Sigmoid colon (tissue), 7 donors: ENCODE data around the gene SUPT5H. TPM values are rescaled to one million over a fixed set of nuclear protein-coding genes. Genes with fewer than 3 reads are reported as not detected.

Experiments
- DNase-seq: peaks from one replicate; pipeline ENCODE4 v3.0.0-alpha.2; 2019
- H3K27ac ChIP-seq, 4 donors: fragments of 200-600 bp; sonication (generic); one replicate each; pipeline ENCODE4 v1.5.1; 2016 to 2019; ENCODE audit warnings: mild to moderate bottlenecking in 1 of 4
- H3K27me3 ChIP-seq, 3 donors: fragments of 200-600 bp; sonication (generic); one replicate each; pipeline ENCODE4 v1.5.1; 2019; ENCODE audit warnings: mild to moderate bottlenecking in 1 of 3
- H3K36me3 ChIP-seq, 4 donors: fragments of 200-600 bp; sonication (generic); one replicate each; pipeline ENCODE4 v1.5.1; 2016 to 2019
- H3K4me1 ChIP-seq, 4 donors: fragments of 200-600 bp; sonication (generic); one replicate each; pipeline ENCODE4 v1.5.1; 2017 to 2019
- H3K4me3 ChIP-seq, 4 donors: fragments of 200-600 bp; sonication (generic); one replicate each; pipeline ENCODE4 v1.5.1; 2017 to 2019; ENCODE audit warnings: mild to moderate bottlenecking in 2 of 4, moderate library complexity in 1 of 4
- H3K9me3 ChIP-seq, 4 donors: fragments of 200-600 bp in 3 of 4; sonication (generic) in 3 of 4; one replicate each; pipeline versions ENCODE4 v1.5.1 to v1.6.1; 2013 to 2019
- EP300 ChIP-seq, 4 donors: sonication (generic); formaldehyde crosslinking; IDR thresholded peaks; one replicate each; pipeline ENCODE4 v1.6.1; 2017; ENCODE audit warnings: antibody characterized with exemption in 4 of 4
- POLR2A ChIP-seq, 2 donors: fragments of 450-650 bp; IDR thresholded peaks; one replicate each; pipeline ENCODE4 v1.6.1; 2016; ENCODE audit warnings: antibody characterized with exemption in 2 of 2, mild to moderate bottlenecking in 2 of 2, moderate library complexity in 2 of 2
- POLR2AphosphoS5 ChIP-seq, 4 donors: sonication (generic); formaldehyde crosslinking; IDR thresholded peaks; one replicate each; pipeline ENCODE4 v1.6.1; 2017; ENCODE audit warnings: antibody characterized with exemption in 4 of 4
- WGBS, 2 donors: extraction: QIAGEN DNeasy Blood & Tissue Kit; methylation state at CpG; one replicate each; pipeline ENCODE4 v1.1.7; 2013; 5-methylcytosine and 5-hydroxymethylcytosine counted together
- intact Hi-C: fragments of 100-400 bp; cut with DNase I; formaldehyde crosslinking; loops from one replicate; pipeline ENCODE4 v1.15.1; 2023
- polyA plus RNA-seq, 3 donors: library from polyadenylated mRNA; stranded (reverse); fragments of 200-250 nt; gene quantifications; one replicate each; pipeline ENCODE4 v1.2.3, GENCODE V29; 2013
- total RNA-seq, 4 donors: library from RNA; depleted of rRNA; stranded (reverse); fragments of >200 nt; gene quantifications; one replicate each; pipeline ENCODE4 v1.1.0, GENCODE V29; 2016
- TF ChIP-seq, protein P1 (sequence below), 4 experiments: fragments of 450-650 bp in 3 of 4; fragments of 200-600 bp in 1 of 4; IDR thresholded peaks; one replicate each; pipeline ENCODE4 v1.5.1; 2016 to 2019; ENCODE audit warnings: antibody characterized with exemption in 4 of 4, mild to moderate bottlenecking in 3 of 4, moderate library complexity in 2 of 4
- donor health status: healthy with polysubstance abuse.
- donor health status: Bipolar disorder and iron deficiency.
- donor health status: healthy.

SUPT5H gene
- total and polyA plus RNA-seq, 7 donors, result 52.3 to 112 (median 77.1) TPM

DNA sequence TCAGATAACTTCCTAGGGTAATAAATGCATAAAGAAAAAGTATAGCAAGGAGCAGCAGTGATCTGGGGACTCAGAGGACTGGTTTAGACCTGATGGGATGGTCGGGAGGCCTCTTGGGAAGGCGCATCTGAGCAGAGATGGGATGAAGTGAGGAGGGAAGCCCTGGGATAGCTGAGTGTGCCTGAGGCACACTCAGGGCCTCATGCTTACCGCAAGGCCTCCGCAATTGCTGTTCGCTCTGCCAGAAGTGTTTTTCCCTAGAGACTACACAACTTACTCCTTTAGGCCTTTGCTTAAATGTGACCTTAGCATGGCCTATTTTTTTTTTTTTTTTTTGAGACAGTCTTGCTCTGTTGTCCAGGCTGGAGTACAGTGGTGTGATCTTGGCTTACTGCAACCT is 49.3 kb downstream of the SUPT5H start:
- 79 to 84% methylated on average over 5 of the region's 5 CpGs for WGBS, 2 donors
- DNase-seq, result no peak
- TF ChIP-seq, protein P1, sequence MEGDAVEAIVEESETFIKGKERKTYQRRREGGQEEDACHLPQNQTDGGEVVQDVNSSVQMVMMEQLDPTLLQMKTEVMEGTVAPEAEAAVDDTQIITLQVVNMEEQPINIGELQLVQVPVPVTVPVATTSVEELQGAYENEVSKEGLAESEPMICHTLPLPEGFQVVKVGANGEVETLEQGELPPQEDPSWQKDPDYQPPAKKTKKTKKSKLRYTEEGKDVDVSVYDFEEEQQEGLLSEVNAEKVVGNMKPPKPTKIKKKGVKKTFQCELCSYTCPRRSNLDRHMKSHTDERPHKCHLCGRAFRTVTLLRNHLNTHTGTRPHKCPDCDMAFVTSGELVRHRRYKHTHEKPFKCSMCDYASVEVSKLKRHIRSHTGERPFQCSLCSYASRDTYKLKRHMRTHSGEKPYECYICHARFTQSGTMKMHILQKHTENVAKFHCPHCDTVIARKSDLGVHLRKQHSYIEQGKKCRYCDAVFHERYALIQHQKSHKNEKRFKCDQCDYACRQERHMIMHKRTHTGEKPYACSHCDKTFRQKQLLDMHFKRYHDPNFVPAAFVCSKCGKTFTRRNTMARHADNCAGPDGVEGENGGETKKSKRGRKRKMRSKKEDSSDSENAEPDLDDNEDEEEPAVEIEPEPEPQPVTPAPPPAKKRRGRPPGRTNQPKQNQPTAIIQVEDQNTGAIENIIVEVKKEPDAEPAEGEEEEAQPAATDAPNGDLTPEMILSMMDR (IDR thresholded peaks at IDR 0.05), result no peak
- no peak for TF ChIP-seq POLR2AphosphoS5 (IDR thresholded peaks at IDR 0.05)
- TF ChIP-seq POLR2A (IDR thresholded peaks at IDR 0.05), result no peak
- TF ChIP-seq EP300 (IDR thresholded peaks at IDR 0.05), result no peak
- Histone ChIP-seq H3K4me3 (no peak overlapping the region), H3K4me1 (peaks cover 0 to 21% (median 19%) of the 10 kb centered on the region in 4 donors), H3K27ac (no peak overlapping the region), H3K36me3 (peaks cover 1 to 19% (median 12%) of the 10 kb centered on the region in 4 donors), H3K27me3 (peaks cover 16 to 39% (median 36%) of the 10 kb centered on the region in 3 donors), H3K9me3 (no peaks in the 10 kb centered on the region)
- intact Hi-C loops, result loop anchor here (5.0 kb wide), 1 partner anchor 38 kb away; the partner anchor contains the start of gene EID2B

DNA sequence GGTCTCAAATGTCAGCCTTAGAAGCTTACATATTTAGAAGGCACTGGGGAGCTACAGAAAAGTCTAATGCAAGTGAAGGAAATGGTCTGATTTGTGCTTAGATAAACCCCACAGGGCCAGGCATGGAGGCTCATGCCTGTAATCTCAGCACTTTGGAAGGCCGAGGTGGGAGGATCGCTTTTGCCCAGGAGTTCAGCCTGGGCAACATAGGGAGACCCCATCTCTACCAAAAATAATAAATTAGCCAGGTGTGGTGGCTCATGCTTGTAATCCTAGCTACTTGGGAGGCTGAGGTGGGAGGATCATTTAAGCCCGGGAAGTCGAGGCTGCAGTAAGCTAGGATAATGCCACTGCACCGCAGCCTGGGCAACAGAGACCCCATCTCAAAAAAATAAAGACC is 50.7 kb downstream of the SUPT5H start:
- Histone ChIP-seq H3K4me3 (no peak overlapping the region), H3K27ac (no peak overlapping the region), H3K4me1 (peaks cover 0 to 21% (median 19%) of the 10 kb centered on the region in 4 donors), H3K36me3 (peaks cover 0 to 5% (median 2%) of the 10 kb centered on the region in 4 donors), H3K9me3 (no peaks in the 10 kb centered on the region), H3K27me3 (peaks cover 16 to 52% (median 47%) of the 10 kb centered on the region in 3 donors)
- TF ChIP-seq EP300 (IDR thresholded peaks at IDR 0.05) (no peak), POLR2A (IDR thresholded peaks at IDR 0.05) (no peak), POLR2AphosphoS5 (IDR thresholded peaks at IDR 0.05) (no peak)
- TF ChIP-seq, protein P1 (IDR thresholded peaks at IDR 0.05), result no peak
- WGBS, 2 donors, result 83 to 91% methylated on average over 5 of the region's 5 CpGs
- intact Hi-C loops, result loop anchor here (5.0 kb wide), 1 partner anchor 36 kb away; the partner anchor contains the start of gene EID2B
- no peak for DNase-seq

DNA sequence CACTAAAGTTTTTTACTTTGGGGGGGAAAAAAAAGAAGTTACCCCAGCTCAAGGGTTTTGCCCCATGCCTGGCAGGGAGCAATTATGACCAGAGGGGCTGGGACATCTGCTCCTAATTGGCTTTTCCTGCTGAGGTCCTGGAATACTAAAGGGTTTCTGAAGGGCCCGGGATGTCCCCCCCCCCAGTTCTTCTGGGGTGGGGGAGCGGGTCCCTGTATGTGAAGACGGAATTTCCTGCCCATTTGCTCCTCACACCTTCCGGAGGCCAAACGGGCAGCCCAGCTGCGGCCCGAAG is 52.3 kb downstream of the SUPT5H start:
- Histone ChIP-seq H3K27me3 (peaks cover 17 to 65% (median 50%) of the 10 kb centered on the region in 3 donors), H3K4me3 (peak overlapping the region in 1 of 4 donors; percentile 17), H3K36me3 (no peaks in the 10 kb centered on the region), H3K4me1 (peaks cover 0 to 22% (median 19%) of the 10 kb centered on the region in 4 donors), H3K9me3 (no peaks in the 10 kb centered on the region), H3K27ac (no peak overlapping the region)
- no peak for DNase-seq
- WGBS, 2 donors, result 0% methylated on average over 7 of the region's 7 CpGs
- TF ChIP-seq EP300 (IDR thresholded peaks at IDR 0.05) (no peak), POLR2AphosphoS5 (IDR thresholded peaks at IDR 0.05) (no peak), POLR2A (IDR thresholded peaks at IDR 0.05) (no peak)
- TF ChIP-seq, protein P1 (IDR thresholded peaks at IDR 0.05), result no peak
- intact Hi-C loops, result loop anchor here (5.0 kb wide), 1 partner anchor 35 kb away; the partner anchor contains the start of gene EID2B

DNA sequence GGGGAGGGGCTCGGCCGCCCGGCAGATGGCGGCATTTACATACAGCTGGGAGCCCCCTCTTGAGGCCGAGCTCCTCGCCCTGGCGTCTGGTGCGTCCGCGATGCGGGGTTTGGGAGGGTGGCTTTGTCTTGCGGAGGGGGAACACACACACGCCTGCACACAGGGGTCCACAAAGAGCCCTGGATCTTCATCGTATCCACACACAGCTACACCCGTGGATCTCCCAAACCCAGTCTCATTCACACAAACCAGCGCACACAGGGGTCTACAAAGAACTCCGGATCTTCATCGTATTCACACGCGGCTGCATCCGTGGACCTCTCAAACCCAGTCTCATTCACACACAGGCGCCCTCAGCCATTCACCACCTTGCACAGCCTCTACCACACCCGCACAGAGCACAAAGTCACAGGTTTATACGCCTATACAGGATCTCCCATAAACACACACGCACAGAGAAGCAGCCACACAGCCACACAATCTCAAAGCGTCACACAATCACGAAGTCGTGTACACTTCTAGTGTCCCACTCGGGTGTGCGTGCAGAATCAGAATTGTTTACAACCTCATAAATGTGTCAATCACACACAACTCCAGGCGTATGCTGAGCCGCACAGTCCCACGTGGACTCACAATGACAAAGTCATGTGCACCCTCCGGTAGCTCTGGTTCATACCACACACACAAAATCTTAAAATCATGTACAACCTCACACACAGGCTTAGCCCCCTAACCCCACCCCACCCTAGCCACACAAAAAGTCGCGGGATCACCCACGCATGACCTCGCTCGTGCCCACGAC is 52.8 kb downstream of the SUPT5H start:
- no peak overlapping the region for H3K27ac ChIP-seq
- H3K36me3 ChIP-seq, result no peaks in the 10 kb centered on the region
- peaks cover 21 to 71% (median 55%) of the 10 kb centered on the region in 3 donors for H3K27me3 ChIP-seq
- no peak for DNase-seq
- peak overlapping the region in 2 of 4 donors; percentile 6 to 17 for H3K4me3 ChIP-seq
- peaks cover 0 to 27% (median 22%) of the 10 kb centered on the region in 4 donors for H3K4me1 ChIP-seq
- H3K9me3 ChIP-seq, result no peaks in the 10 kb centered on the region
- TF ChIP-seq POLR2A (IDR thresholded peaks at IDR 0.05) (no peak), EP300 (IDR thresholded peaks at IDR 0.05) (no peak)
- TF ChIP-seq, protein P1 (IDR thresholded peaks at IDR 0.05), result peak in 1 of 4 experiments; percentile 25
- intact Hi-C loops, result loop anchor here (5.0 kb wide), 1 partner anchor 34 kb away; the partner anchor contains the start of gene EID2B
- whole genome bisulfite sequencing, 2 donors, result 1% methylated on average over 40 of the region's 40 CpGs
